GM19240 (cell line): ENCODE data around the gene FGGY.
"Not testable (repeated sequence)": the region's sequence is repeated elsewhere in the genome, so short reads cannot be mapped to it uniquely, and the experiment has no call there.

ENCODE experiments used
- DNase-seq: peaks from one replicate; pipeline ENCODE4 v3.0.0; 2011; ENCODE audit warnings: low spot score; ENCODE audit not compliant: insufficient read length

The FGGY gene

DNA sequence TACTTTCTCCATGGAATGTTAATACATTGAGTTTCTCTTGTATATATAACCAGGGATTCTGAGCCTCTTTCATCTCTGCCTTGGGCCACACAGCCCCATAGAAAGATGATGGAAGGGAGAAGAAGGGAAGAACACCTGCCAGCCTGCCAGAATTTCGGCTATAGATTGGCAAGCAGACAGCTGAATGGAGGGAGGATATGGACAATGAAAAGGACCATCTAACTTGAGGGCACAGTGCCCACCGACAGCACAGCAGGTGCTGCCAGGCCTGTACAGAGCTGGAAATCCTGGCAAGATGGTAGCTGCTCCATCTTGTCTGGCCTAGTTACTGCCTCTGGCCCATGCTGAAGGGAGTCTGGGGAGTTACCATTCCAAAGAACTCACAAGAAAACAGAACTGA lies 244.3 kb downstream of the FGGY start:
- DNase-seq = no peak

DNA sequence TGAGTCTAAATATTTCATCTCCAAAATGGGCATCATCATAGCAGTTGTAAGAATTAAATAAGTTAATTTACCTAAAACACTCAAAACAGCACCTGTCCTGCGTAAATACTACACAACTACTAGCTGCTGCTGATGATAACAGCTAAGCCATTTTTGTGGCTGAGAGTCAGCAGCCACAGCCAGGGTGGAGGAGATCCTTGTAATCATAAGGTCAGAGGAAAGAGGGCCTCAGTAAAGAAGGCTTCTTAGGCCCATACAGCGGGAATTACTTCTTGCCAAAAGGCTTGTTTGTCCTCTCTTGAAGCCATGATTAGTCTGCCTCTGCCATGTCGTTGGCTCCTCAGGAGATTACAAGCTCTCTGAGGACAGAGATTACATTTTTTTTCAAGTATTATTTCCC lies 245.0 kb downstream of the FGGY start:
- DNase-seq = no peak

DNA sequence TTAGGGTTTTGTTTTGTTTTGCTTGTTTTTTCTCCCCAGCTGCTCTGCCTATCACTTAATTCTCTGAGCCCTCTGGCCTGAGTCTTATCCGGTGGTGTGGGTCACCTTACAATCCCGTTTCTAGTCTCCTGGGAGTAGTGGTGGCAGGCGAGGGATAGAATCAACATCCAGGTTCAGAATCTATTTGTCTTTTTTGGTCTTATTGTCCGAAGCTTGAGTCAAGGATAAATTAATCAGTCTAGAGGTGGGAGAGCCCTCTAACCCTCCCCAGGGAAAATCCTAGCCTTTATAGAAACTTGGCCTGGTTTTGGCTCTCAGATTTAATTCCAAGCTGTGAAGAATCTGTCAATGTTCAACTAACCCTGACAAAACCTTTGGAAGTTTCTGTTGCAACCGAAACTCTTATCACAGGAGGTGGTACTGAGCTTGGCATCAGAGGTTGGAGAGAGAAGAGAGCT lies 246.3 kb downstream of the FGGY start:
- DNase-seq = no peak

DNA sequence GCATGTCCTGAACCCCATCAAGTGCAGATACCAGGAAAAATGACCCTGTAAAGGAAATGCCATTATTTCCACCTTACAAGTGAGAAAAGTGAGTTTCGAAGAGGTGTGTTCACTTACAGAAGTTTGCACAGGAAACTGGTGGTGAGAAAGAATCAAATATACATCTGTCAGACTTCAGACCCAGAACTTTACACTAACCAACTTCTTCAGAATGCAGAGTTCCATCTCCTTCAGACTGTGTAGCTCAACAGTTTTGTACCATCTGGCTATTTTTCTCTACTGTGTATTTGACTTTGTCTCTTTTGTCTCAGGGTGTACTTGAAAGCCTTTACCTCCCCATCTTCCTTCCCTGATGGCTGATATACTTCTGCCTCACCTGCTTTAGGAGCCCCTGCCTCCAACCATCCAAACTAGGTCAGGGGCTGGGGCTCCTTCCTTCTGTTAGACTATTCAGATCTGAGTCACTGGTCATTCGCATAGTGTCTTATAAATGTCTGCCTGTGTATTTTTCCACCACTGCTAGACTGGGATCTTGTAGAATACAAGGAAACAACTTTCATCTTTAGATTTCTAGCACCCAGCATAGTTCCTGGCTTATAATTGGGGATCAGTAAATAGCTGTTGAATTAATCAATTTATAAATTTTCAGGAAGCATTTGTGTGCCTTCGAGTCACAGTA lies 247.9 kb downstream of the FGGY start:
- DNase-seq = no peak

DNA sequence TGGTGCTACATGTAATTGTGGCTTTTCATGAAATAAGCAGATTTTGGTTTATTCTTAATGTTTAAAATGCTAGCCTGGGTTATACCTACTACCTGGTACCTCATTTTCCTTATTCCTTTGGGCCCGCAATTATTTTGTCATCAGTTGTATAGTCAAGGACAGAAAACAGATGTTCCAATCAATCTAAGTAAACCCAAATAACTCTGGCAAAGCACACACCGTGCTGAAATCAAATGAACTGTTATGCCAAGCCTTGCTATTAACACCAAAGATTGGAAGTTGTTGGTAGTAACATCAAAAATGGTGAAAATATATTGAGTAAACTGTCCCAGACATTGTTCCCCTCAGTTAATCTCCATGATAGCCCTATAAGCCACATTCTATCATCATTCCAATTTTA lies 248.9 kb downstream of the FGGY start:
- no peak for DNase-seq

DNA sequence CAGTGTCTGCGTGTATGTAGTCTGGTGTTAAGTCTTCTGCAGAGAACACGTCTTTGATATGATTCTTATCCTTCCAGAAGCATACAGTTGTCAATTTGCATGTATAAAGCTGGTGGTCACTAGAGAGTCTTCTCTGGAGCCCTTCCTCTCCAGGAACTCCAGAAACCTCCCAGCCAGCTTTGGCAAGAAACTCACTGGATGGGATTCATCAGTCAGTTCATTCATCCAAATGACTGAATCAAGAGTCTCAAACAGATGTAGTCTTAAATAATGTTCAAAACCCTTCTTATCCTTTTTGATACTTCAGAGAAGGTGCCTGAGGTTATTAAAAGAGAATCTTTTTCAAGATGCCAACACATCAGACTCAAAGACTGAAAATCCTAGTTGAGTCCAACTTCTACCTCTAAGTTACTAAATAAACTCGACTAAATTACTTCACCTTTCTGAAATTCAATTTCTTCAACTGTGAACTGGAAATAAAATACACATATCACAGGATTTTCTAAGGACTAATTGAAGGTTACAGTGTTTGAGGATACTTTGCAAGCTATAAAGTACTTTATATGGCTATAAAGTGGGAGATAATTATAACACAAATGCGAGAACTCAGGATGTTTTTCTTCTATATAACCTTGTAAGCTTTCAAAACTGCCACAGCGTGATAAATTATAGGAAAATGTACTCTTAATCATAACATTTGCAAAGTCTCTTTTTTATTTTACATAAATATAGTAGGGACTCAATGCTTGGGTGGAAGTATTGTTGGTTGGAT lies 252.4 kb downstream of the FGGY start:
- no peak for DNase-seq

DNA sequence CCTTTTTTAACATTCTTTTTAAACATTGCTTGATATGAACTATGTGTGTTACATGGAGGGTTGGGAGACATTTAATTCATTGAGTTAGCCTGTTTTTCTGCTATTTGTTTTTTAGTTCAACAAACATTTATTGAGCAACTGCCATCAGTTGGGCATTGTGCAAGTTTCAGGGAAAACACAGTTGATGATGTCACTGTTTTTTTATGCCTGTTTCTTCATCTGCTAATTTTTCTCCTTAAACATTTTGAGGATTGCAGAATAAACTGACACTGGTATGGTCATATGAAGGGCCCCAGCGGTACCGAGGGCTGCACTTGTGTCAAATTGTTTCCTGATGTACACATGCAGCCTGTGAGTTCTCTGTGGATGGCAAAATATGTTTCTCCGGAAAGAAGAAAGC lies 253.0 kb downstream of the FGGY start:
- no peak for DNase-seq

DNA sequence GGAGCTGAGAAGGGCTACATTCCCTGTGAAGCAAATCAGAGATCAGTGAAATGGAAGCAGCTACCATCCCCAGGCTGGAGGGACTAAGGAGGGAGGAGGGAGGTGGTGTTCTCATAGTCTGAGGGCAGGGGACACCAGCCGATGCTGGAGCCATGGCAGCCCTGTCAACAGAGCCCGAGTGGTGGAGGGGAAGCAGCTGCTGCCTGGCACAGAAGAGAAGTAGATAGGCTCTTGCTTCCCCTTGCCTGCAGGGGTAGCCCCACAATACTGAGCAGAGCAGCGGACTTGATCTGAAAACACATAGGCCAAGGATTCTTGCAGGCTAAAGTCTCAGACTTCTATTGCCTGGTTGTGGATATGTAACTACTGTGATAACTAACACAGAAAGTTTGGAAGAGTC lies 255.1 kb downstream of the FGGY start:
- no peak for DNase-seq

DNA sequence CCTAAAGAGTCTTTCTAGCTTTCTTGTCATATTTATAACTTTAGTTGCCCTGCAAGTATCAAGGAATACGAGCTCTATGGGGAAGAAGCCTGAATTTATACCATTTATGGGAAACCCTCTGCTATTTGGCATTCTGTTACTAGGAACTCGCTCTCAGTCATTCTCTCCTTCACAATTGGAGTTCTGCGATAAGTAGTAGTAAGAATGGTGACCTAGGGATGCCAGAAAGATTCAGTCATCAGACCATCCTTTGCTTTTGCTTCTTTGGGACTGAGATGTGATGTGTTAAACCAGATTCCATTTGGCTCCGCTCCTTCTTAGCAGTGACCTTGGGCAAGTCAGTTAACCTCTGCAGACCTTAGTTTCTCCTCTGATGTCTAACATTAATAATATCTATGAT lies 256.5 kb downstream of the FGGY start:
- no peak for DNase-seq

DNA sequence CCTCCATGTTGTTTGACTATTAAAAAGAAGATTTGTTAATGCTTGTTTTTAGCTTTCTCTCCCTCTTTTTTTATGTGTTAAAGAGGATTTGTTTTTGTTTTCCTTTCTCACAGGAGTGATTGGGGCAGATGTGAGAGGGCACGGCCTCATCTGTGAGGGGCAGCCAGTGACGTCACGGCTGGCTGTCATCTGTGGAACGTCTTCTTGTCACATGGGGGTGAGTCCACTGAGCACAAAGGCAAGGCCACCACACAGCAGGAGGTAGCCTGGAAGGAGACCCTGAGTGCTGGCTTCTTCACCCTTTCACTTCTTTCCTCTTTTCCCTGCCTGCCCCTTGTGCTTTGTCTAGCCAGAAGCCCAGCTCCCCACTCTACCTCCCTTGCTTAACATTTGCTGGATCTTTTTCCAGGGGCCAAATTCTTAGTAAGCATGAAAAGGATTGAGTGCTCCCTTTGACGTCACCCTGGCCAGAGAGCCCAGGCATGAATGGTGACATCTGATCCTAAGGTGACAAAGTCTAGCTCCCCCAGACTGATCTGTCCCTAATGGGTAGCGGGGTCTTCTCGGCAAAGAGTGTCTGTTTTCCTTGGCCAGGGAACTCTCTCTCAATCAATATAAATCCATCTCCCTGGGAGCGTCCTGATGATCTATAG lies 257.2 kb downstream of the FGGY start:
- DNase-seq = no peak

DNA sequence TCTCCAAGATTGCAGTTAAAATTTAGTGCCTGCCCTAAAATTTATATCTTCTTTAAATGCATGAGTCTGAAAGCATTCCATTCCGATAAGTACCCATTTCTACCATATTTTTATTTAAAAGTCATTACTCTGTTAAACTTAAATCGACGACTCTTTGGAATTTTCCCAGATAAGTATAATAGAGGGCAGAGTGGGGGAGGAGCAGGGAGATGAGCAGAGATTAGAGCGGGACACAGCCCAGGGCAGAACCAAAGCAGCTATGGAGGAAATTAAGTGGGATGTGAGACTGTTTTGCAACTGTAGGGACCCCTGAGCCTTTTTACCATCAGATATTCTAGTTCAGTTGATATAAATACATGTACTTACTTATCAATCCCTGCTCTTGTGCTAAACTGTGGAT lies 257.9 kb downstream of the FGGY start:
- DNase-seq = no peak

DNA sequence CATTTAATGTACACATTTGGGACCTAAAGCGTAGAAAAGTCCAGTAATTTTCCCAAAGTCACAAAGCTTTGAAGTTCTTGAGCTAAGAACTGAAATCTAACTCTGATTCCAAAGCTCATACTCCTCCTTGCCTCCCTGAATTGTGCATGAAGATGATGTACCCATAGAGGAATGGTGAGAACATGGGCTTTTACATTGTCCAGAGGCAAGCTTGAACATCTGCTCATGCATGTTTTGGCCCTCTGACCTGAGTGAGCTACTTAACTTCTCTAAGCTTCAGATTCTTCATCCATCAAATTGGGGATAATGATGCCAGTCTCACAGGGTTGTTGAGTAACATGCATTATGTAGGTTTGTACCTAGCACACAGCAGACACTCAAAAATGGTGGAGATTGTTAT lies 259.5 kb downstream of the FGGY start:
- no peak for DNase-seq

DNA sequence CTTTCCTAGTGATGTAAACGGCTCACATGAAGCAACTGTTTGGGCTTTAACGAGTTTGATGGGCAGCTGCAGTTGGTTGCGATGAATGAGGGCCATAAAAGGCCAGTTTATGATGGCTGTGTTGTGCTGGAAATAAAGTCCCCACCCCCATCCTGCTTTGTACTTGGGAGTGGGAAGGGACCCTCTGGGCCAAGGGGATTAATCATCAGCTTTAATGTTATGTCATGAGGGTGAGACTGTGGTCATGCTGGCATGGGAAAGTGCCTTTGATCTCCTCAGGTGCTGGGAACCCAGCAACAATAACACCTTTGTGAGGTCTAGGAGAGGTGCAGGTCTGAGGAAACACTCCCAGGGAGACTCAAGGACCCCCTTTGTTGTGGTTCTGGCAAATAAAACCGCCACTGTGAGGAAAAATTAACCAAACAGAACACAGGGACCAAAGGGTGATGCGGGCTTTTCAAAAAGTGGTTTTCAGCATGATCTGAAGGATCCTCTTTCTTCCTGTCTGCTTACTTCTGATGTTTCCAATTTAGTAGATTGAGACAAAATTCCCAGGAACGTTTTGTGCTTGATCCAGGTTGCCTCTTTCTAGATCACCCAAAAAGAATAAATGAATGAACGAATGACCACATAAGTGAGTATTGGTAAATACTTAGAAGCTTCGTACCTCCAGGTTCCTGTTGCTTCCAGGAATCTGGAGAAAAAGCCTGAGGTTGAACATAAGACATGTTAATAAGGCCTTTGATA lies 260.1 kb downstream of the FGGY start:
- no peak for DNase-seq

DNA sequence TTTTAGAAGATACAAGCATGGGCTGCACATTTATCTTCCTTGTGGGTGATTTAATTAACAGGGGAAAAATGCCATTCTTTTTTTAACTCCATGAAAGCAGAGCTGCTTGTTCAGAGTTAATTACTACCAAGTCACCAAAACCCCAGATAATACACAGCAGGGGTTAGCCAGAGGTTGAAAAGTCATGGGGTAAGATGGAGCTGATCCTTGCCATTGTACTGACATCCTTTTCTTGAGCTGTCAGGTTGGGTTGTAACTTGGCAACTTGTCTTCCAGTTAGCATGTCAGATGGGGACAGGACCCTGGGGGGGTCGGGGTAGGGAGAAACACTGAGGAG lies 260.6 kb downstream of the FGGY start:
- no peak for DNase-seq

DNA sequence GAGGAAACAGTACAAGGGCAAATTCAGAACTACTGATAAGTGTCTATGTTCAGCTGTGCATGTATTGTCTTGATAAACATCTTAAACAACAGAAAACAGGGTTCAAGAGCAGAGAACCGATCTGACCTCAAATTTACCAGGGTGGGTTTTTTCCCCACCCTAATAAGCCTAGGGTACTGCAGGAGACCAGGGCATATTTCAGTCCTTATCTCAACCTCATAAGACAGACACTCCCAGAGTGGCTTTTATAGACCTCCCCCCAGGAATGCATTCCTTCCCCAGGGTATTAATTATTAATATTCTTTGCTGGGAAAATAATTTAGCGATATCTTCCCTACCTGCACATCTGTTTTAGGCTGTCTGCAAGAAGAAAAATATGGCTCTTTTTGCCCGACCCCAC lies 261.7 kb downstream of the FGGY start:
- not testable (repeated sequence) for DNase-seq

DNA sequence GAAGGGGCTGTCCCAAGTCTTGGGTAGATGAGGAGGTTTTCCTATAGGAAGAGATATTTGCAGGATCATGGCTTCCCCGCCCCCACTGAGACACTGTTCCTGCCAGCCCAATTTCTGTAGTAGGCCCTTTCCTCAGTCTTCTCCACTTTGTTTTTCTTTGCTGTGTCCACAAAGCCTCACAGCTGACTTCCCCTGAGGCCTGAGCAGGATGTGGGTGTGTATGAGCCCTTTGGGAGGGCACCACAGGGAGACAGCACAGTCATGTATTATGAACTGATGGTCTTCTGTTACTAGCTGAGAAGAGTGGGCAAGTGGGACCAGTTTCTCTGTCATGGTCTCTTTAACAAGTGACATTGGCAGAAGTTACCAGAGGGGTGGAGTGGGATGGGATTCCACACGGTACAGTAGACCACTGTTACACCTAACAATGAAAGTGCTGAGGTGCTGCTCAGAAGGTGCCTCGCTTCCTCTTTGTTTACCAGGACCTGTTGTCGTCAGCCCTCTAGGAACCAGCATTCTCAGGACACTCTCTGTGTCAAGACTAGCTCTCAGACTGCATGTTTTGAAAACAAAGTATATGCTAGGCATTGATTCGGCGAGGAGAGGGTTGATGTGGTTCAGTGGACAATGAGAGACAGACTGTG lies 264.0 kb downstream of the FGGY start:
- DNase-seq = no peak

DNA sequence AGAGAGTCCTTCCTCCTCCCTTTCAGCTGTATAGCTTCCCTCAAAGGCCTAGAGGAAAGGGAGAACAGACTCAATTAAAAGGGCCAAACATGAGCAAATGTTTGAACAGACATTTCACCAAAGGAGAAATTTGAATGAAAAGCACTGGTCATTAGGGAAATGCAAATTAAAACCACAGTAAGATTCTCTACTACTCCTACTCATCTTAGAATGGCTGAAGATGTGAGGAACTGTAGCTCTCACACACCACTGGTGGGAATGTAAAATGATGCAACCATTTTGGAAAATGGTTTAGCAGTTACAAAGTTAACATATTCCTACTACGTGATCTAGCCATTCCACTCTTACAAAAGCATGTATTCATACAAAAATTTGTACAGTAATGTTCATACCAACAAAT lies 264.9 kb downstream of the FGGY start:
- no peak for DNase-seq

DNA sequence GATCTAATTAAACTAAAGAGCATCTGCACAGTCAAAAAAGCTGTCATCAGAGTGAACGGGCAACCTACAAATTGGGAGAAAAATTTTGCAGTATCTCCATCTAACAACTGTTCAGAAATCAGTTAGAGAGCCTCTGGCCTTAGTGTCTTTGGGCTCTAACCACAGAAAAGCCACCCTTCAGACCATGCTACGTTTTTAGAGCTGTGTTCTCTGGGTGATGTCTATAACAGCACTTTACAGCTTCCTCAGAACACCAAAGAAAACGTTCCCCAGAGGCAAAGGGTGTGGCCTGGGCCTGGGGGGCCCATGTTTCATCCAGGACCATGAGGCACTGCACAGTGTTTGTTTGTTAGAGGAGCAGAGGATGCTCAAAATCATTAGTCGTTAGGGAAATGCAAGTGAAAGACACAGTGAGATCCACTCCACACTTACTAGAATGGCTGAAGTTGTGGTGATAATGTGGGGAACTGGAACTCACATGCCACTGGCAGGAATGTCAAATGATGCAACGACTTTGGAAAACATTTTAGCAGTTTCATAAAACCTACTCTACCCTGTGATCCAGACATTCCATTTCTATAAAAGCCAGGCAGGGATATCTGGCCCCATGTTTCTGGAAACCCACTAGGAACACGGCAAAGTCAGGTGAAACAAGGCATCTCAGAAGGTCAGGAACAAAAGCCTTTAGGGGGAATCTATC lies 267.4 kb downstream of the FGGY start:
- DNase-seq = no peak

DNA sequence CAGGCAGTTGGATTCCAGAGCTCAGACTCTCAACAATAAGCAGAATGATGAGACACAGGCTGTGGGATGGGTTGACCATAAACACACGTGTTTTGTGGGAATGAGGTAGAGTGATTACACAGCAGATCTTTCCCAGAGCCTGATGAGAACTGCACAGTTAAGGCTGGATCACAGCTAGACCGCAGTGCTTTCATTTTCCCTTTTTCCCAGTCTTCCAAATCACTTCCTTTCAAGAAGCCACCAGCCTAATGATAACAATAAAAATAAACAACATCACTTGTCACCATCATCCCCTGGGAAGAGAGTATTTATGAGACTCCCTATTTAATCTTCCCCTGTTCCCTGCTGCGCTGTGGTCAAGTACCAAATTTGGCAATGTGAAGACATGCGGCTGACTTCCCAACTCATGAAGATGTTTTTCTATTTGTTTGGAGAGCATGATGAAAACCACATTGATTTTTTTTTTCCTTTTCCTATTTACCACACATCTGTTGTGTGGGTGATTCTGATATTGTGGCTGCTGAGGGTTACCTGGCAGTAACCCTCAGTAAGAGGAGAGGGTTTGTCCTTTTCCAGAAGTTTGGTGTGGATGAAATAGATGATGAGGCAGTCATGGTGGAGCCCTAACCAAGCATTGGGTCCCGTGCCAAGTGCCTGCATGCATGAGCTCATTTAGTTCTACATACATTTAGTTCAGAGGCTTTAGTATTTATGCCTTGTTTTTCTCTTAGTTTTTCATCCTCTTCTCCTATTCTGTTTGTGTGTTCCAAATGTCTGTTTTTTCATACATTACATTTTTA lies 268.9 kb downstream of the FGGY start:
- no peak for DNase-seq
